ENCODE data around the gene DLG2. TPM values are rescaled to one million over a fixed set of nuclear protein-coding genes. Genes with fewer than 3 reads are reported as not detected.
"Not testable (repeated sequence)": the region's sequence is repeated elsewhere in the genome, so short reads cannot be mapped to it uniquely, and the experiment has no call there.

Gene DLG2
- total RNA-seq, 1 donor from 2014 or later: 0.18 TPM

- no peak for DNase-seq (ENCODE audit: extremely low read depth, low read depth, low spot score)
Observed at GRCh38 chr11:83424376-83425136, 2202.6 kb downstream of the DLG2 start.

- DNase-seq (ENCODE audit: extremely low read depth, low read depth, low spot score): not testable (repeated sequence)
Observed at GRCh38 chr11:83422641-83423040, 2204.5 kb downstream of the DLG2 start.

GRCh38 chr11:83410605-83411565 is 2216.3 kb downstream of the DLG2 start:
- no peak for DNase-seq (ENCODE audit: extremely low read depth, low read depth, low spot score)

GRCh38 chr11:83409891-83410290 is 2217.3 kb downstream of the DLG2 start:
- no peak for DNase-seq (ENCODE audit: extremely low read depth, low read depth, low spot score)

GRCh38 chr11:83409476-83409875 is 2217.7 kb downstream of the DLG2 start:
- DNase-seq (ENCODE audit: extremely low read depth, low read depth, low spot score): no peak

GRCh38 chr11:83408946-83409345 is 2218.2 kb downstream of the DLG2 start:
- DNase-seq (ENCODE audit: extremely low read depth, low read depth, low spot score): no peak

Other genes with a start within 250 kb of the DLG2 start
- gene TMEM126B, start 1.2 kb upstream of the DLG2 start, total RNA-seq: 50.1 and 83.6 TPM in 2 replicates
- 23.3 and 26.3 TPM in 2 replicates for gene TMEM126A, start 20.6 kb upstream of the DLG2 start, total RNA-seq
- gene CREBZF, start 37.8 kb upstream of the DLG2 start, total RNA-seq: 10.0 and 29.0 TPM in 2 replicates
- 0.58 and 0.63 TPM in 2 replicates for gene CCDC89, start 58.9 kb upstream of the DLG2 start, total RNA-seq
- 9.3 and 15.0 TPM in 2 replicates for gene SYTL2, start 183.8 kb upstream of the DLG2 start, total RNA-seq
- not detected in 2 replicates for gene CCDC83, start 228.0 kb upstream of the DLG2 start, total RNA-seq

Measured in glomerular endothelial cell (primary cell).